A673 (cell line): ENCODE results near the gene RERE.

Experiments used
- EZH2 ChIP-seq: fragments of 200-600 bp; sonication (generic); IDR thresholded peaks from 2 replicates; pipeline ENCODE4 v1.6.1; 2017; ENCODE audit warnings: borderline replicate concordance, low read depth, mild to moderate bottlenecking, mixed read lengths, antibody characterized with exemption, low read length; ENCODE audit not compliant: poor library complexity, severe bottlenecking
- TF ChIP-seq, protein P1 (sequence below): fragments of 300-800, 200-600 bp; sonication (generic); conservative IDR thresholded peaks from 2 replicates; pipeline ENCODE4 v1.5.1; 2017; ENCODE audit warnings: low read depth, mild to moderate bottlenecking, antibody characterized with exemption, low read length, moderate library complexity, mixed read lengths

DNA sequence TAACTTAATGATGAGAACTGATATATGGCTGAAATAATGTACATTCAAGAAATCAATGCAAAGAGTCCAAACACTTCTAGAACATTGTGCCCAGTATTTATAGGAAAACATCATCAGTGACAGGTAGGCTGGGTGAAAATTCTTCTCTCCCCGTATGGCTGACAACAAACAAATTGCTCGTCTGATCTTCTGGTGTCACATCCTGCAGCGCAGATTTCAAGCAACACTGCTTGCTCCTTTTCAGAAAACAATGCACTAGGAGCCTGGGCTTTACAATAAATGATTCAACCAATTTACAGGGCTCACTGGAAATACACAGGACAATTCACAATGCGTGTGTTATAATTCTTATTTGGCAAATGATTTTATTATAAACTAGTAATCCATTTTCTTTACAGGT lies 185.3 kb downstream of the RERE start:
- TF ChIP-seq, protein P1, sequence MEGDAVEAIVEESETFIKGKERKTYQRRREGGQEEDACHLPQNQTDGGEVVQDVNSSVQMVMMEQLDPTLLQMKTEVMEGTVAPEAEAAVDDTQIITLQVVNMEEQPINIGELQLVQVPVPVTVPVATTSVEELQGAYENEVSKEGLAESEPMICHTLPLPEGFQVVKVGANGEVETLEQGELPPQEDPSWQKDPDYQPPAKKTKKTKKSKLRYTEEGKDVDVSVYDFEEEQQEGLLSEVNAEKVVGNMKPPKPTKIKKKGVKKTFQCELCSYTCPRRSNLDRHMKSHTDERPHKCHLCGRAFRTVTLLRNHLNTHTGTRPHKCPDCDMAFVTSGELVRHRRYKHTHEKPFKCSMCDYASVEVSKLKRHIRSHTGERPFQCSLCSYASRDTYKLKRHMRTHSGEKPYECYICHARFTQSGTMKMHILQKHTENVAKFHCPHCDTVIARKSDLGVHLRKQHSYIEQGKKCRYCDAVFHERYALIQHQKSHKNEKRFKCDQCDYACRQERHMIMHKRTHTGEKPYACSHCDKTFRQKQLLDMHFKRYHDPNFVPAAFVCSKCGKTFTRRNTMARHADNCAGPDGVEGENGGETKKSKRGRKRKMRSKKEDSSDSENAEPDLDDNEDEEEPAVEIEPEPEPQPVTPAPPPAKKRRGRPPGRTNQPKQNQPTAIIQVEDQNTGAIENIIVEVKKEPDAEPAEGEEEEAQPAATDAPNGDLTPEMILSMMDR, result no peak
- no peak for TF ChIP-seq EZH2
